ENCODE results near the gene PDE4B. TPM values are rescaled to one million over a fixed set of nuclear protein-coding genes. Genes with fewer than 3 reads are reported as not detected.

Gene PDE4B
- total and polyA plus RNA-seq, 9 of the 15 experiments (the other 6 are each of a cell fraction or from before 2014, with no cell fraction given) = 0.09 TPM; not detected in 8

GRCh38 chr1:65975708-65976107 is 183.0 kb downstream of the PDE4B start:
- no peaks in the 10 kb centered on the region for H3K9me1 ChIP-seq (ENCODE audit: control insufficient read depth, insufficient read depth, low read length)
- H3K4me3 ChIP-seq = no peak overlapping the region
- intact Hi-C loops (cut with micrococcal nuclease) = no loop called here
- no peak for DNase-seq (ENCODE audit: extremely low read depth in 1 of 4, low spot score in 3 of 4)
- no peak overlapping the region for H3K27ac ChIP-seq (ENCODE audit: extremely low read depth, low read depth, low read length)
- no peak overlapping the region for H2AFZ ChIP-seq (ENCODE audit: low read depth, low read length)
- H4K20me1 ChIP-seq (replicated peaks; ENCODE audit: control insufficient read depth, insufficient read depth, low read length) = no peaks in the 10 kb centered on the region
- peaks cover 2% of the 10 kb centered on the region; the same call in 1 of the 2 replicates for H3K9me3 ChIP-seq (replicated peaks; ENCODE audit: control insufficient read depth, insufficient read depth, low read depth, low read length)
- WGBS (ENCODE audit: insufficient coverage, low coverage, missing lambda C conversion rate) = 0% methylated on average over 1 of the region's 1 CpG
- no peaks in the 10 kb centered on the region for H3K36me3 ChIP-seq (ENCODE audit: control insufficient read depth, insufficient read depth, low read length)
- H3K4me1 ChIP-seq (replicated peaks in 1 of 2; ENCODE audit: control insufficient read depth in 2 of 2, insufficient read depth in 2 of 2, low read length in 2 of 2) = no peaks in the 10 kb centered on the region
- in situ Hi-C loops (cut with MboI) = no loop called here
- no TSS peak for BruUV-seq (replicated peaks)
- H3K79me2 ChIP-seq (ENCODE audit: control insufficient read depth, insufficient read depth, low read length) = no peaks in the 10 kb centered on the region
- no peak overlapping the region for H3K9ac ChIP-seq (ENCODE audit: insufficient read depth in 1 of 2, low read depth in 2 of 2, low read length in 2 of 2)
- ChIA-PET CTCF (ENCODE audit: low intra/inter-chr PET ratio) (no interaction called here), POLR2A (no interaction called here)
- no peak for ATAC-seq
- H3K27me3 ChIP-seq (ENCODE audit: control insufficient read depth in 2 of 2, insufficient read depth in 2 of 2, low read length in 2 of 2) = no peaks in the 10 kb centered on the region
- H3K4me2 ChIP-seq (ENCODE audit: insufficient read depth, low read length) = no peak overlapping the region
- TF ChIP-seq CBX3 (IDR thresholded peaks at IDR 0.05; ENCODE audit: borderline replicate concordance in 1 of 2, low read length in 2 of 2) (0 out of 3 replicates have a peak, but pooled peaks of 1 of the 2 experiments have one; percentile 36), ZEB2 (IDR thresholded peaks at IDR 0.05) (no peak), RBM39 (optimal IDR thresholded peaks at IDR 0.05; ENCODE audit: low read depth, low read length) (no peak), PHTF2 (CRISPR knock-in tag; IDR thresholded peaks at IDR 0.05) (no peak), CBX5 (IDR thresholded peaks at IDR 0.05; ENCODE audit: borderline replicate concordance, low read depth) (peak; percentile 50; the same call in 1 of the 2 replicates)
- no peak for FAIRE-seq

GRCh38 chr1:65979136-65980044 is 186.7 kb downstream of the PDE4B start:
- Histone ChIP-seq H3K27ac (ENCODE audit: extremely low read depth, low read depth, low read length) (no peak overlapping the region), H3K79me2 (ENCODE audit: control insufficient read depth, insufficient read depth, low read length) (no peaks in the 10 kb centered on the region), H3K9me1 (ENCODE audit: control insufficient read depth, insufficient read depth, low read length) (no peaks in the 10 kb centered on the region), H3K4me3 (no peak overlapping the region), H3K9ac (ENCODE audit: insufficient read depth in 1 of 2, low read depth in 2 of 2, low read length in 2 of 2) (no peak overlapping the region), H3K36me3 (ENCODE audit: control insufficient read depth, insufficient read depth, low read length) (no peaks in the 10 kb centered on the region), H2AFZ (ENCODE audit: low read depth, low read length) (no peak overlapping the region), H3K4me2 (ENCODE audit: insufficient read depth, low read length) (no peak overlapping the region), H3K27me3 (ENCODE audit: control insufficient read depth in 2 of 2, insufficient read depth in 2 of 2, low read length in 2 of 2) (no peaks in the 10 kb centered on the region), H3K9me3 (replicated peaks; ENCODE audit: control insufficient read depth, insufficient read depth, low read depth, low read length) (peaks cover 2% of the 10 kb centered on the region; the same call in 1 of the 2 replicates), H3K4me1 (replicated peaks in 1 of 2; ENCODE audit: control insufficient read depth in 2 of 2, insufficient read depth in 2 of 2, low read length in 2 of 2) (no peaks in the 10 kb centered on the region), H4K20me1 (replicated peaks; ENCODE audit: control insufficient read depth, insufficient read depth, low read length) (no peaks in the 10 kb centered on the region)
- intact Hi-C loops (cut with micrococcal nuclease) = no loop called here
- no TSS peak for BruUV-seq (replicated peaks)
- ChIA-PET POLR2A (no interaction called here), CTCF (ENCODE audit: low intra/inter-chr PET ratio) (no interaction called here)
- FAIRE-seq (no peak), ATAC-seq (no peak), DNase-seq (ENCODE audit: extremely low read depth in 1 of 4, low spot score in 3 of 4) (no peak)
- in situ Hi-C loops (cut with MboI) = no loop called here
- WGBS (ENCODE audit: insufficient coverage, low coverage, missing lambda C conversion rate) = 2% methylated on average over 7 of the region's 7 CpGs
- TF ChIP-seq RBFOX2 (IDR thresholded peaks at IDR 0.05; ENCODE audit: low read depth, low read length) (no peak), CSDE1 (IDR thresholded peaks at IDR 0.05) (no peak), PATZ1 (CRISPR knock-in tag; IDR thresholded peaks at IDR 0.05; ENCODE audit: borderline replicate concordance) (no peak), ZNF12 (CRISPR knock-in tag; IDR thresholded peaks at IDR 0.05) (no peak)
